Measurements from ENCODE around the gene ITPRID2.

GRCh38 chr2:181887045-181887444 lies 4.5 kb upstream of the ITPRID2 start:
- TF ChIP-seq CTCF (IDR thresholded peaks at IDR 0.05 in 2 of 3, conservative IDR thresholded peaks at IDR 0.05 in 1 of 3; ENCODE audit: borderline replicate concordance in 1 of 3, insufficient read depth in 1 of 3, low read depth in 2 of 3, low read length in 2 of 3) (no peak), RAD21 (IDR thresholded peaks at IDR 0.05; ENCODE audit: low read depth) (no peak), MAX (IDR thresholded peaks at IDR 0.05) (no peak), YY1 (IDR thresholded peaks at IDR 0.05; ENCODE audit: extremely low read depth, insufficient replicate concordance, low read depth, low read length) (no peak)
